Testis (tissue), 3 donors: ENCODE measurements around the gene C1orf87. TPM values are rescaled to one million over a fixed set of nuclear protein-coding genes. Genes with fewer than 3 reads are reported as not detected.

Source experiments
- DNase-seq: peaks from one replicate; pipeline ENCODE4 v3.0.0-alpha.2; 2019
- H3K27ac ChIP-seq, 2 donors: fragments of 200-600 bp; sonication (generic); one replicate each; pipeline ENCODE4 v1.5.1; 2019
- H3K27me3 ChIP-seq: fragments of 200-600 bp; sonication (generic); one replicate; pipeline ENCODE4 v1.5.1; 2019
- H3K36me3 ChIP-seq: fragments of 200-600 bp; sonication (generic); one replicate; pipeline ENCODE4 v1.5.1; 2017; ENCODE audit warnings: low read depth; ENCODE audit errors: missing control alignments
- H3K4me1 ChIP-seq: fragments of 200-600 bp; sonication (generic); one replicate; pipeline ENCODE4 v1.5.1; 2019
- H3K4me3 ChIP-seq, 2 donors: fragments of 200-600 bp; sonication (generic); one replicate each; pipeline ENCODE4 v1.5.1; 2017 to 2019
- H3K9me3 ChIP-seq: fragments of 200-600 bp; sonication (generic); one replicate; pipeline ENCODE4 v1.5.1; 2017
- CTCF ChIP-seq, 3 experiments: fragments of 450-650 bp in 2 of 3; fragments of 200-600 bp in 1 of 3; sonication (generic) in 1 of 3; IDR thresholded peaks; one replicate each; pipeline ENCODE4 v1.5.1; 2016 to 2019; ENCODE audit warnings: antibody characterized with exemption in 3 of 3, mild to moderate bottlenecking in 2 of 3, moderate library complexity in 1 of 3
- POLR2A ChIP-seq: fragments of 450-650 bp; IDR thresholded peaks from one replicate; pipeline ENCODE4 v1.6.1; 2017; ENCODE audit warnings: antibody characterized with exemption, mild to moderate bottlenecking, moderate library complexity
- WGBS, 2 donors: methylation state at CpG; one replicate each; pipeline ENCODE4 v1.1.5; 2018; 5-methylcytosine and 5-hydroxymethylcytosine counted together
- intact Hi-C: fragments of 100-400 bp; cut with DNase I; formaldehyde crosslinking; loops from one replicate; pipeline ENCODE4 v1.15.1; 2023; ENCODE audit warnings: low total_unique reads
- polyA plus RNA-seq: library from polyadenylated mRNA; stranded (reverse); fragments of 350-450 nt; fragmentation: Illumina TruSeq; extraction: RNeasy Lipid Tissue Mini Kit (QIAGEN cat#74804); gene quantifications from one replicate; pipeline ENCODE4 v1.2.3, GENCODE V29; 2014; ENCODE audit warnings: low read depth, low replicate concordance; ENCODE audit not compliant: insufficient read depth
- total RNA-seq, 2 donors: library from RNA; depleted of rRNA; stranded (reverse); fragments of >200 nt; gene quantifications; one replicate each; pipeline ENCODE4 v1.2.3, GENCODE V29; 2016

C1orf87 gene
- total and polyA plus RNA-seq, 3 donors from 2014 or later: 6.2 to 31.5 (median 12.6) TPM

- Histone ChIP-seq H3K4me1 (no peaks in the 10 kb centered on the region), H3K36me3 (no peaks in the 10 kb centered on the region), H3K27ac (no peak overlapping the region), H3K4me3 (no peak overlapping the region), H3K9me3 (no peaks in the 10 kb centered on the region), H3K27me3 (no peaks in the 10 kb centered on the region)
- WGBS, 2 donors: 64 to 76% methylated on average over 12 of the region's 12 CpGs
- TF ChIP-seq CTCF (IDR thresholded peaks at IDR 0.05): no peak
- TF ChIP-seq POLR2A: no peak
- intact Hi-C loops: no loop called here
- DNase-seq: no peak
Observed at GRCh38 chr1:59986516-59987310, 86.9 kb downstream of the C1orf87 start.

GRCh38 chr1:59985911-59986515 lies 87.6 kb downstream of the C1orf87 start:
- H3K36me3 ChIP-seq: no peaks in the 10 kb centered on the region
- no peaks in the 10 kb centered on the region for H3K4me1 ChIP-seq
- intact Hi-C loops: no loop called here
- no peak for TF ChIP-seq CTCF (IDR thresholded peaks at IDR 0.05)
- TF ChIP-seq POLR2A: no peak
- DNase-seq: no peak
- no peaks in the 10 kb centered on the region for H3K9me3 ChIP-seq
- H3K27ac ChIP-seq: no peak overlapping the region
- 85 to 86% methylated on average over 8 of the region's 8 CpGs for WGBS, 2 donors
- H3K4me3 ChIP-seq: no peak overlapping the region
- H3K27me3 ChIP-seq: no peaks in the 10 kb centered on the region

GRCh38 chr1:59979666-59980065 lies 93.9 kb downstream of the C1orf87 start:
- DNase-seq: no peak
- H3K36me3 ChIP-seq: no peaks in the 10 kb centered on the region
- H3K27me3 ChIP-seq: no peaks in the 10 kb centered on the region
- no peak overlapping the region for H3K4me3 ChIP-seq
- no peak for TF ChIP-seq POLR2A
- TF ChIP-seq CTCF (IDR thresholded peaks at IDR 0.05): no peak
- no peak overlapping the region for H3K27ac ChIP-seq
- 81 to 87% methylated on average over 5 of the region's 5 CpGs for WGBS, 2 donors
- H3K4me1 ChIP-seq: no peaks in the 10 kb centered on the region
- no peaks in the 10 kb centered on the region for H3K9me3 ChIP-seq
- intact Hi-C loops: no loop called here

- DNase-seq: no peak
- WGBS, 2 donors: 85 to 96% methylated on average over 2 of the region's 2 CpGs
- intact Hi-C loops: no loop called here
Observed at GRCh38 chr1:59978511-59978910, 95.1 kb downstream of the C1orf87 start.

More at GRCh38 chr1:59978511-59978910, 95.1 kb downstream of the C1orf87 start:
- Histone ChIP-seq H3K4me1 (no peaks in the 10 kb centered on the region), H3K4me3 (no peak overlapping the region), H3K36me3 (no peaks in the 10 kb centered on the region), H3K27me3 (no peaks in the 10 kb centered on the region), H3K9me3 (no peaks in the 10 kb centered on the region), H3K27ac (no peak overlapping the region)
- TF ChIP-seq CTCF (IDR thresholded peaks at IDR 0.05) (no peak), POLR2A (no peak)
